NOMO-1 treated with dmso at 0.1 percent for 144 hours (cell line): ENCODE data around the gene EEIG1.

Experiments used
- DNase-seq: peaks from one replicate; lab custom pipeline; 2025; ENCODE audit not compliant: unreplicated experiment; lab: John Stamatoyannopoulos, UW

EEIG1 gene

DNA sequence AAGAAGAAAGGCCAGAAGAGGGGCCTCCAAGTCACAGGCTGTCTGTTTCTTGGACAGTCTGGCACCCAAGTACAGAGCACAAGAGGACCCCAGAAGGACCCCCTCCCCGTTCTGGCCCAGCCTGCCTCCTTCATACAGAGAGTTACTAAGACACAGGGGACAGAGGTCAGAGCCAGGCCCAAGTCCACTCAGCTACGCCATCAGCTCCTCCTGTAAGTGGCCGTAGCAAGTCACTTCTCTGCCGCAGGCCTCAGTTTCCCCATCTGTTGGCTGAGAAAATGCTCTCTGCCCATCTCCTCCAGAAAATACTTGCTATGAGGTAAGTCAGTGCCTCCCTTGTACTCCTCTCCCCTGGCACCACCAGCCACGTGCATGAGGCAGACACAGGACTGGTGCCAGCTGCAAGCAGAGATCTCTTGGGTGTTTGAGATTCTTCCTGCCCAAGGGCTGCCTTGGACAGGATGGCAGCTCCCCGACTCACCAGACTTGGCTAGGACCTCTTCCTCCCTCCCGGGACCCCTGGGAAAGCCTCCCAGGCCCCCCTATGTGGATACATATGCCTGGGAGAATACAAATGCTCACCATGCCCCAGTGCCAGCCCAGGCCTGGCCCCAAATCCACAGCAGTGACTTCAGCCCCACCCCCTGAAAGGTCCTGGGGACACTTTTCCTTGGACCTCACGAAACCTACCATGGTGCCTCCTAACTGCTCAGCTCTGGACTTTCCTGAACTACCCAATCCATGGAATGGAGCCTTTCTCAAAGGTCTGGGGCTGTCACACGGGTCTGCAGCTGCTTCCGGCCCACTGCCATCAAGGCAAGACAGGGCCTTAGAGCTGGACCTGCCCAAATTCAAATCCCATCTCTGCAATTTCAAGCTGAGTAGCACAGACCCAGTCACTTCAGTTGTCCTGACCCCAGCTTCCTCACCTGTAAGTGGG lies 5.1 kb downstream of the EEIG1 start:
- DNase-seq, result no peak

DNA sequence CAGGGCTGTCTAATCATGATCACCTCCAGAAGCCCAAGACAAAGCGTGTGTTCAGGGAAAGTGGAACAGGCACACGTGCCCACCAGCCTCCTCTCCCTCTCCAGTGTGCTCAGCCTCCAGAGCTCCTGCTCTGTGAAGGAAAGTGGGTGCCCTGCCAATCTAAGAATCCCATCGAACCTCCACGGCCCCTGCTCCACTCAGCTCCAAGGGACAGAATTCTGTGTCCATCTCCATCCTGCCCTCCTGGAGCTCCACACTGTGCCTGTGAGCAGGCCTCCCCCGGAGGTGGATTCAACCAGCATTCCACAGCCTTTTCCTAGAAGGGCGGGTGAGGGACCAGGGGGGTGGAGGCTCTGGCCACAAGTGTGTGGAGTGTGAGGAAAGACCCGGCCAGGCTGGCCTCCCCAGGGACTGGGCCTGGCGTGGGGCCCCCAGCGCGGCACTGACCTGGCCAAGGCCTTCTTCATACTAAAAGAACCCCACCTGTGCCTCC lies 6.0 kb downstream of the EEIG1 start:
- DNase-seq, result no peak

DNA sequence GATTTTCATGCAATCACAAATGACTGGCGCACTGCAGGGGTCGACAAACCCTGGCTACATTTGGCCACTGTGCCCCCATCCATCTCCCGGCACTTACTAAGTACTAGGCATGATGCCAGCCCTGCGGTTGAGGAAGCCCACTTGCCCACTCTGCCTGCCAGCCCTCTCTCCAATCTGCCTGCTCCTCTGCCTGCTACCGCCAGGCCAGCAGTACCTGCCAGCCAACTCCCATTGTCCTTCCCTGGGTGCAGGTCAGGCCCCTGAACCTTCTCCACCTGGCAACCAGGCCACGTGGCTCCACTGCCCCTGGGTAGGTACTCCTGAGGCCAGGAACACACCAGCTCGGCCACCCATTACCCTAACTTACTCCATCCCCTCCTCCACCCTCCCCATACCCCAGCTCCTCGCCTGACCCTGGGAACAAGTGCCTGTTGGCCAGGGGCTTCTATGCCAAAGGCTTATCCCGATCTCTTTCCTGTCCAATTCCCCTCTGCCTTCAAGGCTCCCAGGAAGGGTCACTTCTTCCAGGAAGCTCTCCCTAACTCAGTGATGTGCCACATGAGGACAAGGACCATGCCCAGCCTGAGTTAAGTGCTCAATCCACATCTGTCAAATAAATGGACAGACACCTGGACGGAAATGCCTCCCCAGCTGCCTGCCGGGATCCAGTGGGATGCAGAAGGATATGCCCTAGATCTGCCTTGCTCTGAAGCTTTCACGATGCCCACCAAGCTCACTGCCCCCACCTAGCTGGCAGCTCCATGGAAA lies 6.6 kb downstream of the EEIG1 start:
- DNase-seq, result no peak

DNA sequence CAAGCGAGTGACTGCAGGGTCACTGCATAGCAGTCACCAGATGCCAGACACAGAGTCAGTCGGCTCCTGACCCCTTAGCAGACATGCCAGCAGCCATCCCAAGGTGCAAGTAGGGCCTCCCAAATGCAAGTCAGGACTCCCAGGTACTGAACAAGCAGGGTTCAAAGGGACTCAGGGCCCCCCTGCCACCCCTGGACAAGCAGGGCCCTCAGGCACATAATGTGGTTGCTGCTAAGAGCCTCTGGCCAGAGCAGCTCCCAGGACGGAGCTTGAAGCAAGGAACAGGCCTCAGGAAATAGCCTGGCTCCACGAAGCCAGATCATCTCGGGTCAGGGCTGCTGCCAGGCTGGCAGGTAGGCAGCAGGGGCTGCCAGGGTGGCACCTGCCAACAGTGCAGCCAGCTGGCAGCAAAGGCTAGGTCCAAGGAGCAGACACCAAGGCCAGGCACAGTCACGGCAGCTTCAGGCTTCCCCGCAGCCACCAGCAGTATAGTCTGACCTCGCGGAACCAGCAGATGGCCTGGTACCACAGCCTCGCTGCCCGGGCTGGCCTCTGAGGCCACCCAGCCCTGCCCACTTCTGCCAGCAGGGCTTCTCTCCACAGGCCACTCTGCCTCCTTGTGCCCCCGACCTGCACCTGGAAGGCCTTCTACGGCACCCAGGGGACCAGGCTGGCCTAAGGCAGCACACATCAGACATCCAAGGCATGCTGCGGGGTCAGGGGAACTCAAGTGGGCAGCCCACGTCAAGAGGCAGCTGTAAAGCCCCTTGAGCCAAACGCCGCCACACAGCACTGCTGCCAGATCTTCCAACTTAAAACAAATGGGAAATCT lies 7.4 kb downstream of the EEIG1 start:
- no peak for DNase-seq

DNA sequence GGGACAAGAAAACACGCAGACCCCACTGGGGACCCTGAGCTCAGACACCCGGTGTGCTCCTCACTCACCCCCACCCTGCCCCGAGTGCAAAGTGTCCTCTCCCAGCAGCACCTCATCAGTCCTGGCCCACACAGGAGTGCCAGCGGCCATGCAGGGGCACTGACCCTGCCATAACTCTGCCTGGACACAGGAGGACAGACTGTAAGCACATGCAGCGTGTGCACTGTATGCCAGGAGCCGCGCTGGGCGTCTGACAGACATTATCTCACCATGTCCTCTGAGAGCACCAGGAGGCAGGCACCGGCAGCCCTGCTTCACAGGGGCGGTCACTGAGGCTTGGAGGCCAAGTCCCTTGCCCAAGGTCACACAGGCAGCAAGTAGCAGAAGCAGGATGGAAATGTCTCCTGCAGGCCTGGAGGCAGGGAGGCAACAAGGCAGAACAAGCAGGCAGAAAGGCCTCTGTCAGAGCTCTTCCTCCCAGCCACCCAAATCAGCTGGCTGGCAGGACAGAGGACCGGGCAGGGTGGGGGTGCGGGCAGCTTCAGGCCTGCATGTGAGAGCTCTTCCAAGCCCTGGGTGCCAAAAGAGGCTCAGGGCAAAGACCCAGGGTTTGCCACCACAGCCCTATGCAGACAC lies 8.4 kb downstream of the EEIG1 start:
- no peak for DNase-seq

DNA sequence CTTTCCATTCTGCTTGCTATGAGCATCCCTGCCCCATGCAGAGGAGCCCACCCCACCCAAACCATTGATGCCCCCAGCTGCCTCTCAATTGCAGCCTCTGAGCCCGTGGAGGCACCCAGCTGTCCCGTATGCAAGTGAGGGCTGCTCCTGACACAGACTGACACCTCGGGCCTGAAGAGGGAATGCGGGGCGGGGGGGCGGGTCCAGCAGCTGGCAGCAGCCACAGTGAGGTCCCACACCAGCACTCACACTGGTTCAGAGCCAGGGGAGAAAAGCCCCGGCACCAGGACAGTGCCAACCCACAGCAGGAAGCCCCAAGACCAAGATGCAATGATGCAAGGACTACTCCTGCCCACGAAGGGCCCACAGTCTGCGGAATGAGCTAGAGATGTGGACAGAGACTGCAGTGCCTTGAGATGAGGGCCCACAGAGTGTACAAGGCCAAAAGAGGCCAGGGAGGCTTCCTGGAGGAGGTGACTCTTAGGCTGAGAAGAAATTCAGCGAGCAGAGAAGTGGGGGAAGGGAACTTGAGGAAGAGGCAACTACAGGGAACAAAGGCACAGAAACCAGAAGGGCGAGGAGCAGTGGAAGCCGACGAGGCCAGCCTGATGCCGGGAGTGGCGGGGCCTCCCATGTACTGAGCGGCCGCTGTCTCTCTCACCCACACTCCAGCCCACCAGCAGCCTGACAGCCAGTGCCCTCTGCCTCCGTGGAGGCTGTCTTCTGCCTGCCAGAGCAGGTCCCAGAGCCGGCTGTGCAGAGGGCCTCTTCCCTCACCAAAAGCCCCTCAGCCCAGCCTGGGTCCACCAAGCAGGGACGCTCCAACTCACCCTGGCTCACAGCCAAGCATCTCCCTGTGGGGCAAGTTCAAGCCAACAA lies 9.2 kb downstream of the EEIG1 start:
- no peak for DNase-seq

DNA sequence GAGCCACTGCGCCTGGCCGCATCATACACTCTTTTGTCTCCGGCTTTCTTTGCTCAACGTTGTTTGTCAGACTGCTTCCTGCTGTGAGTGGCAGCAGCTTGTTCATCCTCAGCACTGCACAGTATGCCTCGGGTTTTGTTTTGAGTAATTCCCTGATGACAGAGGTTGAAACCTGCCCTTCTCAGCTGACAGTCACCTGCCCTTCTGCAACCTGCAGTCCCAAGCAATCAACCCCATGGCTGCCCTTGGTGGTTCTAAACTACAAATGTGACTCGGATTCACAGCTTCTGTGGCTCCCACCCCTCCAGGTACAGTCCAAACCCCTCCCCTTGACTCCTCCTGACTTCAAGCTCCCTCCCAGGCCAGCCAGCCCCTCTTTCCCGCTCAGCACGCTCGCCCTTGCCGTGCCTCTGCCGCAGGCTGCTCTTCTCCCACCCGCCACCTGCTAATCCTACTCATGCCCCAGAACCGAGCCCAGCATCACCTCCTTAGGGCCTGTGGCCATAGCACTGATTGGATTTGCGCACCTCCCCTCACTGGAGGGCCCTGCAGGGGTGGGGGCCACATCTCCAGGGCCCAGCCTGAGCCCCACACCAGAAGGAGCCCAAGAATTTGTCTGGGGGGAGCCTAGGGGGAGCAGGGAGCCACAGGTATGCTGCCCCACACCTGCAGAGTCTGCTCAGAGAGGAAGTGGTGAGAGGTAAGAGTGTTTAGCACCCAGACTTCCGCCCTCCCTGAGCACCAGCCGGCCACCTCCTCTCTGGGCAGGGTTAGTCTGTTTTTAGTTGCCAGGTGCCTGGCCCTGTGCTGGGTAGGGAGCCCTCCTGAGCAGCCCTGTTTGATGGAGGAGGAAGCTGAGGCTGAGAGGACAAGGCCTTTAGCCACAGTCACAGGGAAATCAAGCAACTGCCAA lies 10.1 kb downstream of the EEIG1 start:
- DNase-seq, result no peak

DNA sequence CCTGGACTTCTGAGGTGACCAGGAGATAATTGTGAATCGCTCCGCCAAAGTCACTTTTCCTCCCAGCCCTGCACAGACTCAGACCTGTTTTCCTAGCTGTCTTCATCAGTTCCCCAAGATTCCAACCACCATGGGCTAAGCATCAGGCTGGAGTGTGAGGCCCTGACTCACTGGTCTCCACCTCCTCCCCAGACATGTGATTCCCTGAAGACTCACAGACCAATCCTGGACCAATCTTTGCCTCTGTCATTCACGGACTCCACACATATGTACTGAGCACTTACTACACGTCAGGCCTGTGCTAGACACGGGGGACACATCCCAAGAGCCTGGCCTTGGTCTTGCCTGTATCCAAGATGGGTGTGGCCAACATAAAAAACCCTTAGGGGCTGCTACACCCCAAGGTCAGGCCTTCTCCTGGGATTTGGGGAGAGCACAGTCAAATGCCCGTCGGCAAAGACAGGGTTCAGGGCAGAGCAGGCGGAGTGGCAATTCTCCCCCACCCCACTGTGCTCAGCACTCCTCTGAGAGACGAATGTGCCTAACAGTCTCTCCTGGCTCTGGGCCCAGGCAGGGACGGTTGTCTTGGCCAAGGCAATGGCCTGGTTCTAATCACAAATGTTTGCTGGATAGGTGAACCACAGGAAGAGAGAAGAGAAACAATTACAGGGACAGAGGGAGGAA lies 11.9 kb downstream of the EEIG1 start:
- no peak for DNase-seq

DNA sequence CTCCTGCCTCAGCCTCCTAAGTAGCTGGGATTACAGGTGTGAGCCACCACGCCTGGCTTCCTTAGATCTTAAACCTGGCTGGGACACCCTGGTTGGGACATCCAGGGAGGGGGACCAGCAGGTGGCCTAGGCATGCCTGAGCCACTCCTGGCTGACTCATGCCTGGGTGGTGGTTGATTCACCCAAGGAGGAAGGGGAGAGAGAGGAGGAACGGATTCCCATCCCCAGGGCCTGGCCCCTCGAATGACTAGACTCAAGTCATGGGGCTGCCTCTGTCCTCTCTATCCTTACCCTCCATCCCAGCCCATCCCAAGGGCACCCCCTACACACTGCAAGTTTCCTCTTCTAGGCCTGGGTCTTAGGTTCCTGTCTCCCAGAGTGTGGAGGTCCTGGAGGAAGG lies 12.7 kb downstream of the EEIG1 start:
- no peak for DNase-seq

DNA sequence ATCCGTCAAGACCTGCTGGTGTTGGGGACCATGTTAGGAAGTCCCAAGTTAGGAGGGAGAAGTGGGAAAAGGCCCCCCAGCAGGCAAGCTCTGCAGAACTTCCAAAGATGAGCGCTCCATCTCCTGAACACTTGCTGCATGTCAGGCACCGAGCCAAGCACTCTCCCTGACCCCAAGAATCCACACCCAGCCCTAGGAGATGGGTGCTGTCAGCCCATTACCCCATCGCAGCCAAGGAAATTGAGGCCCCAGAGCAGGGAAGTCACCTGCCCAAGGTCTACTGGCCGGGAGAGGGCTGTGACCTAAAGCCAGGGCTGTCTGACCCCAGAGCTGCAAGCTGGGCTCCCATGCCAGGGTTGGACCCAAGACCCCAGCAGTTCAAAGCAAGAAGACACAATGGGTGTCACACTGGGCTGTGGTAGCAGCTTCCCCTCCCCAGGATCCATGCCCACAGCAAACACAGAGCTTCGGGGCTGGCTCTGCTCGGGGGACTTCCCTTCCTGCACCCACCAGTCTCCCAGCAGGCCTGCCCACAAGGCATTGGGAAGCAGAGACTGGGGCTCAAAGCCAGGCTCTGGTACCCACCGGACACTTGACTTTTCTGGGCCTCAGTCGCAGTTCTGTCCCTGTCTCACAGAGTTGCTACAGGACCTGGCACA lies 13.5 kb downstream of the EEIG1 start:
- no peak for DNase-seq

DNA sequence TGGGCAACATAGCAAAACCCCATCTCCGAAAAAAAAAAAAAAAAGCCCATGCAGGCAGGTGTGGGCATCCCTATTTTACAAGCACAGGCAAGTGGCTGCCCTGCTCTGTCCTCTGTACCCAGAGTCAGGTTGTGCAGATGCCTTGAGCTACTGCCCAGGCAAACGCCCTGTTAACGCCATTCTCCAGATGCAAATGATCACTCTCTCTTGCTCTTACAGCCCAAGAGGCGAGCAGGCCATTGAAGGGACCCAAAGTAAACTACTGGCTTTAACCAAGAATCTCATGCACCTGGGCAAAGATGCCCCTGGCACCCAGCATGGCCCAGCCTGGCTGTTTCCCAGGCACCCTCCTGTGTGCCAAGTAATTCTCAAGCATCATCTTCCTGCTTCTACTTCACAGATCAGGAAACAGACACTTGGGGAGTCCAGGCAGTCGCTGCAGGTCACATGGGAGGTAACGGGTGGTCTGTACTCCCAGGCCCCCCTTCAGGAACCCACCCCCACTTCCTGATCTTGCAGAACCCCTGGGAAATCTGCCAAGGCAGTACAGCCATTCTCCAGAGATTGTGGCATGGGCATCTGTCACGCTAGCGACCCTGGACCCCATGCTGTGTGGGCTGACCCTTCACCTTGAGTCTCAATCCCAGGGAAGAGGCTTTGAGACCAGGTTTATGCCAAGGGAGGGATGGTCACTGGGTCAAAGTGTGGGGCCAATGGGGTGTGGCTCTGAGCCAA lies 14.2 kb downstream of the EEIG1 start:
- no peak for DNase-seq

DNA sequence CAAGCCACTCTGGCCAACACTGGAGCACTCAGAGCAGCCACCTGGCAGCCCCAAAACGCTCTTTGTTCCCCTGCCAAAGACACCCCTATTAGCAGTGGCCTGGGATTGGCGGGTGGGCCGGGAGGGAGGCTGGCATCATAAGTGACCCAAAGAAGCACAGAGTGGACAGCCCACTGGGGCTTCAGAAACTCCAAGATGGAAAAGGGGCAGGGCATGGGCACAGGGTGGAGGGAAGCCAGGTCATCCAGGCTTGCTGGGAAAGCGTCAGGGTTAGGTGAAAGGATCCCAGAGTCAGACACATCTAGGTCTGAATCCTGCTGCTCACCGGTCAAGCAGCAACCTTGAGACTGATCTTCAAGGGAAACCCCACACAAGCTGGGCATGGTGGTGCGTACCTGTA lies 14.8 kb downstream of the EEIG1 start:
- no peak for DNase-seq

DNA sequence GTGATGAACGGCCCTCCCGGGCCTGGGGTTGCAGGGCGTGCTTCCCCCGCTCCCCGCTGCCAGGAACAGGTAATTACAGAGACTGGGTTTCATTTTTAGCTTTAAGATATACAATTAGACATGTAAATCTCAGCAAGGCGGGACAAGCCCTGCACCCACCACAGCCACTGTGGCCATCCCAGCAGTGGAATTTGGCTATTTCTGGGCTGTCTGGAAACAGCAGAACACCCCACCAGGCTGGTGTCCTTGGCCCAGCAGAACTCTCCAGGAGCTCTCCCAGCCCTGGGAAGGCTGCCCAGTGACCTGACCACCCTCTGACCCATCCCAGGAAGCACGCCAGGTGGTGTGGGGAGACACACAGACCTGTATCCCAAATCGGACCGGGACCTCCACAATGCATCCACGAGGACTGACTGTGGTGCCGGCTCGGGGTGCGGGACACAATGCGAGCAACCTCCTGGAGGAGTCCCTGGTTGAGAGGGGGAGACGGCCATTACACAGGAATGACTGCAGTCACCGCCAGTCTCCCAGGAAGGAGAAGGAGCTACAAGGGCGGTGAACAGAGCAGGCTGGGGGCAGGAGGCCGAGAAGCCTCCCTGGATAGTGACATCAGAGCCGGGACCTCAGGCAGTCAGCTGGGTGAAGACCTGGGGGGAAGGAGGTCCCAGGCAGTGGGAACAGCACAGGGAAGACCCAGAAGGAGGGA lies 17.3 kb downstream of the EEIG1 start:
- no peak for DNase-seq

DNA sequence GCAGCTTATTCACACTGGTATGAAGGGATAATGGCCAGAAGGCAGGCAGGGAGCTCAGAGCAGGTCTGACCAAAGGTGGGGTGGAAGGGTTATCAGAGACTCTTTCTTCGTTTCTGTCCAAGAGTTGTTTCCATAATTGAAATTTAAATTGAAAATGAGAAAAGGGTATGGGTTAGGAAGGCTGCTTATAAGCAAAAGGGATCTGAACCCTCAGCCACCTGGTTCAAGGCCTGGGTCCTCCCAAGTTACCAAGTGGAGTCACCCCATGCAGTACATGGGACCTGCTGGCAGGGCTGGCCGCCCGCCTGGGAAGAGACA lies 17.8 kb downstream of the EEIG1 start:
- DNase-seq, result no peak

DNA sequence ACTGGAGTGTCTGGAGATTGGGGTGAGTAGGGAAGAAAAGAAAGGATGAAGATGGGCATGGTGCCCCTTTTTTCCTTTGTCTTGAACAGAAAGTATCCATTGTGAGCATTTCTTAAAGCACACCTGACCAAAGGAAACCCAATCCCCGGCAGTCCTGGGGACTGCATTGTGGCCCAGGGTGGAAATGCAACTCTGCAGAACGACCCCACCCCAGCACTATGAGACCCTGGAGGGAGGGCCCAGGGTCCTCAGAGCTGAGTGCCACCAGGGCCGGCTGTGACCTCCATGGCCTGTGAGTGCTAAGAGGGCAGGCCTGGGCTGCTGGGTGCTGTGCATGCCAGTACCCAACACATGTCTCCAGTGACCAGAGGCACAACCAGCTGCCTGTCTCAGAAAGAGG lies 18.5 kb downstream of the EEIG1 start:
- no peak for DNase-seq

DNA sequence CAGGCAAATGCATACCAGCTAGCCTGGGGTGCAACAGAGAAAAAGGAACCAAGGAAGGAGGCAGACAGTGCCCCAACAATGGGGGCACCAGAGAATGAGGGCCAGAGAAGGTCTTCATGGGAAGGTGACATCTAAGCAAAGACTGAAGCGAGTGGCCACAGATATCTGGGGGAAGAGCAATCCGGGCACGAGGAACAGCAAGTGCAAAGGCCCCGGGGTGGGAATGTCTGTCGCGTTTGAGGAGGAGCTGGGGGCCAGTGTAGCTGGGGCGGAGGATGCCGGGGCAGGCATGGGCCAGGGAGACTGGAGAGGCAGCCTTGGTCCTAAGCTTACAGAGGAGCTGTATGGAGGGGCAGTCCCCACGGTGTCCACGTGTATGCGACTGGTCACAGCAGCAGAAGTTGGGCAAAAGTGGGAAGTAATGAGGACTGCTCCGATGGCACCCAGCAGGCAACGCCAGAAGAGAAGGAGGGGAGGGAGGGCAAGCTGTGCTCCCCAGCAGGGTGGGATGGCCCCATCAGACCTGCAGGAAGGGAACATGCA lies 19.1 kb downstream of the EEIG1 start:
- DNase-seq, result no peak
